ENCODE data around the gene UBE3C. TPM values are rescaled to one million over a fixed set of nuclear protein-coding genes. Genes with fewer than 3 reads are reported as not detected.

Gene UBE3C
- polyA plus RNA-seq, 1 donor (not counting 4 experiments of a cell fraction or from before 2014, with no cell fraction given), result 89.3 TPM

DNA sequence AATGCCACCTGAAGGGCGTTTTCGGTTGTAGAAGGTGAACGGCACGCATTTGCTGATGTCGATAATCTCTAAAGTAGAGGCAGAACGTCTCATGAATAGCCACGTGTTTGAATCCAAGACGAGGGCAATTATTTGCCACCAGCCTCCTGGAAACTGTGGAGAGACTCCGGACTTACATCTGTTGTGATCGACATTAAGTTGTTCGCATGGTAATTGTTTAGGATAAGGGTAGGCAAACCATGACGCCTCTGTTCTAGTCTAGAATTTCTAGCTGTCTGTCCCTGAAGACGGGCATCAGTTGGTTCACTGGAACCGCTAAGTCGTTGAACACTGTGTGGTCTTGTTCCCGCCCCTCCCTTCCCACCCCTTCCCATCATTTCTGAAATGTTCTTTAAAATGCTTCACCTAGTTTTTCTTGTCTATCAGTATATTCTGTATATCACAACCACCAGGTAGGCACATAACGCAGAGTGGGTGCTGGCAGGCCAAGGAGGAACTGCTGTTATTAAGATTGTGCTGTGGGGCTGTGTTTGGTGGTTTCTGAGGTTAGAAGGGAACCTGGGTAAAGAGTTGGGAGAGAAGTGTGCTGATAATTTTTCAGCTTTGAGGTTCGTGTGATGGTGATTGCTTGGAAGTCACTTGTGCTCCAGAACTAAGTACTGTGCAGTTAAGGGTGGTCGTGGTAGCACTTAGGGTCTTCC lies 1.2 kb downstream of the UBE3C start:
- Histone ChIP-seq H3K4me3 (ENCODE audit: control insufficient read depth in 2 of 3, extremely low read depth in 1 of 3, insufficient read depth in 2 of 3, low read depth in 1 of 3, low read length in 3 of 3) (peak overlapping the region; percentile 64 to 91 (median 89)), H3K27me3 (ENCODE audit: control insufficient read depth, extremely low read depth, insufficient read depth, low read length) (no peaks in the 10 kb centered on the region), H3K9ac (ENCODE audit: control insufficient read depth, extremely low read depth, insufficient read depth, low read length) (peak overlapping the region; percentile 84), H3K9me1 (ENCODE audit: control insufficient read depth, extremely low read depth, insufficient read depth, low read length) (peaks cover 2% of the 10 kb centered on the region), H3K4me2 (ENCODE audit: control insufficient read depth, extremely low read depth, insufficient read depth, low read depth, low read length) (peak overlapping the region; percentile 85), H2AFZ (ENCODE audit: control insufficient read depth, low read length) (no peak overlapping the region), H3K79me2 (ENCODE audit: control insufficient read depth, insufficient read depth, low read length) (peaks cover 59% of the 10 kb centered on the region), H3K36me3 (ENCODE audit: control insufficient read depth in 2 of 2, extremely low read depth in 1 of 2, insufficient read depth in 2 of 2, low read length in 2 of 2) (peaks cover 10 to 20% of the 10 kb centered on the region in 2 experiments), H3K4me1 (ENCODE audit: control insufficient read depth, extremely low read depth, insufficient read depth, low read length) (peaks cover 15% of the 10 kb centered on the region), H3K27ac (ENCODE audit: control insufficient read depth, insufficient read depth, low read length) (peak overlapping the region; percentile 56), H3K9me3 (ENCODE audit: control insufficient read depth, low read depth, low read length) (no peaks in the 10 kb centered on the region), H4K20me1 (ENCODE audit: control insufficient read depth, extremely low read depth, insufficient read depth, low read length) (peaks cover 35% of the 10 kb centered on the region)
- dilution Hi-C loops (cut with MboI; ENCODE audit: extremely low pct_ligation_motif_present, low sequenced_read_pairs), result no loop called here
- DNase-seq (ENCODE audit: low read depth, low spot score) (no peak), FAIRE-seq (no peak)
- no peak for TF ChIP-seq EZH2 (IDR thresholded peaks at IDR 0.05; ENCODE audit: low read length)
- TF ChIP-seq, protein P1, sequence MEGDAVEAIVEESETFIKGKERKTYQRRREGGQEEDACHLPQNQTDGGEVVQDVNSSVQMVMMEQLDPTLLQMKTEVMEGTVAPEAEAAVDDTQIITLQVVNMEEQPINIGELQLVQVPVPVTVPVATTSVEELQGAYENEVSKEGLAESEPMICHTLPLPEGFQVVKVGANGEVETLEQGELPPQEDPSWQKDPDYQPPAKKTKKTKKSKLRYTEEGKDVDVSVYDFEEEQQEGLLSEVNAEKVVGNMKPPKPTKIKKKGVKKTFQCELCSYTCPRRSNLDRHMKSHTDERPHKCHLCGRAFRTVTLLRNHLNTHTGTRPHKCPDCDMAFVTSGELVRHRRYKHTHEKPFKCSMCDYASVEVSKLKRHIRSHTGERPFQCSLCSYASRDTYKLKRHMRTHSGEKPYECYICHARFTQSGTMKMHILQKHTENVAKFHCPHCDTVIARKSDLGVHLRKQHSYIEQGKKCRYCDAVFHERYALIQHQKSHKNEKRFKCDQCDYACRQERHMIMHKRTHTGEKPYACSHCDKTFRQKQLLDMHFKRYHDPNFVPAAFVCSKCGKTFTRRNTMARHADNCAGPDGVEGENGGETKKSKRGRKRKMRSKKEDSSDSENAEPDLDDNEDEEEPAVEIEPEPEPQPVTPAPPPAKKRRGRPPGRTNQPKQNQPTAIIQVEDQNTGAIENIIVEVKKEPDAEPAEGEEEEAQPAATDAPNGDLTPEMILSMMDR (optimal IDR thresholded peaks at IDR 0.05 in 1 of 3, IDR thresholded peaks at IDR 0.05 in 1 of 3, conservative IDR thresholded peaks at IDR 0.05 in 1 of 3; ENCODE audit: extremely low read depth in 1 of 3, insufficient read depth in 2 of 3, low read length in 3 of 3), result no peak

DNA sequence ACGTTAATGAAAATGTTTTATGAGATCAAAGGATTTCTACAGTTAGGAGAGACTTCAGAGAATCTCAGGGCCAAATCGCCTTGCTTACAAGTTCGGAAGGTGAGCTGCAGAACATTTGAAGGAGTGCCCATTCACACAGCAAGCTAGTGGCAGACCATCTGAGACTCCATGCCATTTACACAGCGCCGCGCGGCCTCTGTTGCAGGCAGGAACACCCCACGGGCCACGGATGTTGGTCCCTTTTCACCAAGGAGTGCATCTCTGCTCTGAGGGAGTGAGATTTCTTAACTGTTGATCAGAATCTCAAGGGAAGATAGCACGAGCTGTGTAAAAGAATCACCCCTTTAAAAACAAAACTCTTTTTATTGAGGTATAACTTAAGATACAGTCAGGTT lies 1.8 kb downstream of the UBE3C start:
- H3K4me3 ChIP-seq (ENCODE audit: control insufficient read depth in 2 of 3, extremely low read depth in 1 of 3, insufficient read depth in 2 of 3, low read depth in 1 of 3, low read length in 3 of 3), result peak overlapping the region; percentile 64 to 91 (median 89)
- H3K27ac ChIP-seq (ENCODE audit: control insufficient read depth, insufficient read depth, low read length), result peak overlapping the region; percentile 56
- H3K9me3 ChIP-seq (ENCODE audit: control insufficient read depth, low read depth, low read length), result no peaks in the 10 kb centered on the region
- H3K79me2 ChIP-seq (ENCODE audit: control insufficient read depth, insufficient read depth, low read length), result peaks cover 65% of the 10 kb centered on the region
- H3K36me3 ChIP-seq (ENCODE audit: control insufficient read depth in 2 of 2, extremely low read depth in 1 of 2, insufficient read depth in 2 of 2, low read length in 2 of 2), result peaks cover 10 to 20% of the 10 kb centered on the region in 2 experiments
- TF ChIP-seq, protein P1 (optimal IDR thresholded peaks at IDR 0.05 in 1 of 3, IDR thresholded peaks at IDR 0.05 in 1 of 3, conservative IDR thresholded peaks at IDR 0.05 in 1 of 3; ENCODE audit: extremely low read depth in 1 of 3, insufficient read depth in 2 of 3, low read length in 3 of 3), result no peak
- no peak for TF ChIP-seq EZH2 (IDR thresholded peaks at IDR 0.05; ENCODE audit: low read length)
- dilution Hi-C loops (cut with MboI; ENCODE audit: extremely low pct_ligation_motif_present, low sequenced_read_pairs), result no loop called here
- peaks cover 2% of the 10 kb centered on the region for H3K9me1 ChIP-seq (ENCODE audit: control insufficient read depth, extremely low read depth, insufficient read depth, low read length)
- no peaks in the 10 kb centered on the region for H3K27me3 ChIP-seq (ENCODE audit: control insufficient read depth, extremely low read depth, insufficient read depth, low read length)
- H3K4me2 ChIP-seq (ENCODE audit: control insufficient read depth, extremely low read depth, insufficient read depth, low read depth, low read length), result peak overlapping the region; percentile 85
- FAIRE-seq (no peak), DNase-seq (ENCODE audit: low read depth, low spot score) (no peak)
- peaks cover 35% of the 10 kb centered on the region for H4K20me1 ChIP-seq (ENCODE audit: control insufficient read depth, extremely low read depth, insufficient read depth, low read length)
- H3K9ac ChIP-seq (ENCODE audit: control insufficient read depth, extremely low read depth, insufficient read depth, low read length), result peak overlapping the region; percentile 84
- no peak overlapping the region for H2AFZ ChIP-seq (ENCODE audit: control insufficient read depth, low read length)
- peaks cover 15% of the 10 kb centered on the region for H3K4me1 ChIP-seq (ENCODE audit: control insufficient read depth, extremely low read depth, insufficient read depth, low read length)
